Measurements from ENCODE around the gene C1orf198.

The C1orf198 gene

GRCh38 chr1:230833511-230833910 lies 34.8 kb downstream of the C1orf198 start:
- DNase-seq (ENCODE audit: low spot score): peak; percentile 15

DNA sequence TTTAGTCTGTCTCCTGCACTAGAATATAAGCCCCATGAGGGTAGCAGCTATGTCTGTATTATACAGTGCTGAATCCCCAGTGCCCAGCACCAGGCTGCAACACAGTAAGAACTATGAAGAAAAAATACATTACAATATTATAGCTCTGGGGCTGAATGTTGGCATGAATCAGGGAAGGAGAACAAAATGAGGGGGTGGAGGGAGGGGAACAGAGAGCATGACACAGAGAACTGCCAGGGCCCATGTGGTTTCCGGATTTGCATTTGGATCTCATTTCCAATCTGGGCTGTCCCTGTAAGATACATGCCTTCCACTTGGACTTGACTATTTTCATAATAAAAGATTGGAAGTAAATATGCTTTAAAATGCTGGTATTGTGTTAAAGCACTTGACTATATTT lies 35.8 kb downstream of the C1orf198 start:
- no peak for DNase-seq (ENCODE audit: low spot score)

DNA sequence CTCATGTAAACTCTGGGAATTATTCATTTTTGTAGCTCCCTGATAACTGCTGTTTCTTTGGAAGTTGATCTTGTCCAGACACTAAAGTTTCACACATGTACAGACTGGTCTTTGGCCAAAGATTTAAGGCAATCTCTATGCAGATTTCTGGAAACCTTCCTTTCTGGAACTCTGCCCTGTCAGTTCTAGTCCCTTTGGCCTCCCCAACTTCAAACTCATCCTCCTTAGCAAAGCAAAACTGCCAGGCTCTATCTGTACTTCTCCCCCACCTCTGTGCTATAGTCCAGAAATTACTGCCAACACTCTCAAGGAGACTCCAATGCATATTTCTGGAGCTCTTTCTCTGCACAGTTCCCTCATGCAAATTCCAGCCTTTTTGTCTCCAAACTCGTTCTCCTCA lies 36.5 kb downstream of the C1orf198 start:
- no peak for DNase-seq (ENCODE audit: low spot score)

GRCh38 chr1:230828421-230828820 lies 39.9 kb downstream of the C1orf198 start:
- DNase-seq (ENCODE audit: low spot score): no peak

DNA sequence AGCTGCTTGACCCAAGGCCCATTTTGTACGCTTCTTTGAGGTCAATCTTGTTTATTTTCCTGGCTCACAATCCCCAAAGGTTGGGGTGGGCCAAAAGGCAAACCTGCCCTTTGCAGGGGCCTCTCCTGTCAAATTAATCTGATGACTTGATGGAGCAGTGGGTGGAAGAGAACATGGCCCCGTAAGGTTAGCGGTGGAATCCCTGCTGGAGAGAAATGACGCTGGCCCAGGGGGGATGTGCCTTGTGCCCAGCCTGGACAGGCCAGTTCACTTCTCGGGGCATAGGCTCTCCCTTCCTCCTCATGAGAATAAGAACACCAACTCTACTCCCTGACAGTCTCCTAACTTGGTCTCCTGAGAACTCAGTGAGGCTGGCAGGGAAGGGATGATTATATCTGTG lies 40.5 kb downstream of the C1orf198 start:
- no peak for DNase-seq (ENCODE audit: low spot score)

DNA sequence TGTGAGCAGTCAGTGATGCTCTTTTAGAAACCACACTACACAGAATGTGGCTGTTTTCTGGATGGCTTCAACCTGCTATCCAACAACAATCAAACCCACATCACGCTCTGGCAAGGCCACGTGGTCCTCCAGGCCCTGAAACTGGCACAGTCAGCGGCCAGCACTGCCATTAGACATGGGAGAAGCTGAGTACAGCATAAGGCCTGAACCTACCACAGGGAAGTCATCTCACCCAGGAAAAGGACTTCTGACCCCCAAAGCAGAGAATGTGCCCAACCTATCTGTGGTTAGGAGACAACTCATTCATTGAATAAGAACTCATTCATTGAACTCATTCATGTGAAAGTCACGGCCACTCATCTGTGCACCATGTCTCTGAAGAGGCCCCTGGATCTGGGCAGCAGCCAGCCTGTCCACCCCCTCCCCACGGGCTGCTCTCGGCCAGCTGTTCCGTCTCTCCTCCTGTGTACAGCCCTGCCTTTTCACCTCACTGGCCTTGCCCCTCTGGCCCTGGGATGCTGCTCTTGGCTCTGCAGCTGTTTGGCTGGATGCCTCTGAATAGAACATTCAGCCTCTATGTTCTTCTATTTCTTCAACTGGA lies 41.1 kb downstream of the C1orf198 start:
- no peak for DNase-seq (ENCODE audit: low spot score)

GRCh38 chr1:230826166-230826875 lies 42.0 kb downstream of the C1orf198 start:
- DNase-seq (ENCODE audit: low spot score): no peak

- DNase-seq (ENCODE audit: low spot score): no peak
Measured at GRCh38 chr1:230825761-230826160, 42.6 kb downstream of the C1orf198 start.

- no peak for DNase-seq (ENCODE audit: low spot score)
Measured at GRCh38 chr1:230824919-230825721, 43.2 kb downstream of the C1orf198 start.

- DNase-seq (ENCODE audit: low spot score): no peak
Measured at GRCh38 chr1:230824551-230824918, 43.8 kb downstream of the C1orf198 start.

DNA sequence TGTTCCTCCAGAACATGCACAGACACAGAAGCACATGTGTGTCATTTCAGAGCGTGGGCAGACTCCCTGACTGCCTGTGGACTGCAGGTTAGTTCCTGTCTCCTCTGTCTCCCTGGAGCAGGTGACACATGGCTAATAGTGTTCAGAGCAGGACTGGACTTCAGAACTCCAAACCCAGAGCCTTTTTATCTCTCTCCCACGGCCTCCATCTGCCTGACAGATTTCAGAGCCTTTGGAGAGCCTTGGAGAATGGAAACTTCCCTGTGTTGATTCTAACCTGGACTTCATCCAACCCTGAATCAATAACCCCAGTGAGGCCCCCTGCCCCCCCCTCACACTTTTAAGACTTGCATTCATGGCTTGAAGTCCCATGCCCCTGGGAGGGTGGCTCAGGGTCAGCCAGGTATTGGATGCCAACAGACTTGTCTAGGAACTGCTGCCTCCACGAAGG lies 44.4 kb downstream of the C1orf198 start:
- DNase-seq (ENCODE audit: low spot score): no peak

- peak; percentile 78 for DNase-seq (ENCODE audit: low spot score)
Measured at GRCh38 chr1:230823426-230823825, 44.9 kb downstream of the C1orf198 start.

DNA sequence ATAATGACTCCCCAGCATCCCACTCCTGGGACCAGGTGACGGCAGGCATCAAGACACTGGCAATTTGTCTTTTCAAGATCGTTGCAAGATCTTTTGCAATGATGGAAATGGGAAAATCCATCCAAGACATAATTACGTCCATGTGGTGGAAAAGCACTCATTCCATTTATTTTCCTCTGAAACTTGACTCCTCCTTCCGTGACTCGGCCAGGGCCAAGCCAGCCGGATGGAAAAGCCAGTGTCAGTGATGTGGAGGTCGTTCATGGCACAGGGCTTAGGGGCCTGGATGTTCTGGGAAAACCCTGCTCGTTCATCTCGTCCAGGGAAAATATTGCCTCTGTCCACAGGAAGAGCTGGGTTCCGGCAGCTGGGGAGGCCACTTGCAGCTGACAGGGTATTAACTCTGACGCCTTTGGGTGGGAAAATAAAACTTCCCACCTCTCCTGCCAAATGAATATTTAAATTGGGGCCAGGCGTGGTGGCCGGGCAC lies 46.2 kb downstream of the C1orf198 start:
- DNase-seq (ENCODE audit: low spot score): peak; percentile 82

DNA sequence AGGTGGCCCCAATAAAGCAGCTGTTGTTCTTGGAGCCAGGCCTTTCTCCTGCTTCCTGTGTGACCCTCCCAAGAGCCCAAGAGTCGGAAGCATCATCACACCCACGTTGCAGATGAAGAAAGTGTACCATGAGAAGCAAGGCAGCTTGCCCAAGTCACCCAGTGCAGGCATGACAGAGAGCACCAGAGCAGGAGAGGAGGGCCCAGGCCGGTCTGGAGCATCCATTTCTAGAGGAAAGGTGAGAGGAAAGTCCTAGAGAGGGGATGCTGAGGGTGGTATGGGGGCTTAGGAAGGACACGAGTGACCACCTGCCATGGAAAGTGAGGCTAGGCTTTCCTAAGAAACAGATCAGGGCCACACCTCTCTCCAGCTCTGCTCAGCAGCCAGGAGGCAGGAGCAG lies 47.0 kb downstream of the C1orf198 start:
- no peak for DNase-seq (ENCODE audit: low spot score)

DNA sequence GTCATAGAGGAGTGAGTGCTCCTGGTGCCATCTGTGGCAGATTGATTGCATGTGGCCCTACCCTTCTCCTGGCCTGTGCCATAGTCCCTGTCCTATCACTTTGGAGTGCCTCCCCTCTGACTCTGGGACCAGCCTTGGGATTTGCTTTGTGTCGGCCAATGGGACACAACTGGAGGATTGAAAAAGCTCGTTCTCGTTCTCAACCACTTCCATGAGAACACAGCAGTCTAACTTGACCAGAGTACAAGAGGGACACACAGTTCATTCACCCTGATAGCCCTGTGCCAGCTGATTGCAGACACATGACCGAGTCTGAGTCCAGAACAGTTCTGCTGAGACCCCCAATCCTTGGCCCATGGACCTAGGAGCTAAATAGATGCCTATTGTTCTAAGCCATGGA lies 47.8 kb downstream of the C1orf198 start:
- peak; percentile 44 for DNase-seq (ENCODE audit: low spot score)

DNA sequence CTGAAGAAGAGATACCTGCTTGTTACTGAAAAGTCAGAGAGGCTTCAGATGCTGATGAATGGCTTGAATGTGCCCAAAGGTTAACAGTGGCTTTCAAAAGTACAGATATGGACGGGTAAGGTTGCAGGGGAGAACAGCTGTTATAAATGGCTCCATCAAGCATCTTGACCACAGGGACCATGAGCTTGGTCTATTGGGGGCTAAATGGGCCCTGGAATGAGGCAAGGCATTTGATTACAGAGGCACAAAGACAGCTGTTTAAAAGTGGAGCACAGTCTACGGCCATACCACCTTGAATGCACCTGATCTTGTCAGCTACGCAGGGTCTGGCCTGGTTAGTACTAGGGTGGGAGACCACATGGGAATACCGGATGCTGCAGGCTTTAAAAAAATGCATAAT lies 48.3 kb downstream of the C1orf198 start:
- peak; percentile 26 for DNase-seq (ENCODE audit: low spot score)

GRCh38 chr1:230818901-230819300 lies 49.4 kb downstream of the C1orf198 start:
- DNase-seq (ENCODE audit: low spot score): peak; percentile 55

- DNase-seq (ENCODE audit: low spot score): peak; percentile 26
Measured at GRCh38 chr1:230818367-230818766, 50.0 kb downstream of the C1orf198 start.

DNA sequence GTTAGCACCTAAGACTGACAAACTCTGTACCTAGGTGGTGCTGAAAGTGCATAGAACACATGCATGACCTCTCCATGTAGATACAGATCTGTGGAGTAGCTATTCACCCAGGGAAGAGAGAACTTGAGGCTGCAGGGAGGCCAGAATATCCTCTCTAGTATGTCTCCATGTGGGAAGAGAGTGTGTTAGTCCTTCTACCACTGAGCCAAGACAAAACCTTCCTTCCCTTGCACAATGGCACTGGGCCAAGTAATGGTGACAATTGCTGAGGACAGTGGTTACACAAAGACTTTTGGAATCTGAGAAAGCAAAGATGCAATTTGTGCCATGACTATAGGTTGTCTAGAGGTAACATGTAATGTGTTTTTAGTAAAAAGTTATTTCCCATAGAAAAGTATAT lies 52.3 kb downstream of the C1orf198 start:
- DNase-seq (ENCODE audit: low spot score): peak; percentile 15

DNA sequence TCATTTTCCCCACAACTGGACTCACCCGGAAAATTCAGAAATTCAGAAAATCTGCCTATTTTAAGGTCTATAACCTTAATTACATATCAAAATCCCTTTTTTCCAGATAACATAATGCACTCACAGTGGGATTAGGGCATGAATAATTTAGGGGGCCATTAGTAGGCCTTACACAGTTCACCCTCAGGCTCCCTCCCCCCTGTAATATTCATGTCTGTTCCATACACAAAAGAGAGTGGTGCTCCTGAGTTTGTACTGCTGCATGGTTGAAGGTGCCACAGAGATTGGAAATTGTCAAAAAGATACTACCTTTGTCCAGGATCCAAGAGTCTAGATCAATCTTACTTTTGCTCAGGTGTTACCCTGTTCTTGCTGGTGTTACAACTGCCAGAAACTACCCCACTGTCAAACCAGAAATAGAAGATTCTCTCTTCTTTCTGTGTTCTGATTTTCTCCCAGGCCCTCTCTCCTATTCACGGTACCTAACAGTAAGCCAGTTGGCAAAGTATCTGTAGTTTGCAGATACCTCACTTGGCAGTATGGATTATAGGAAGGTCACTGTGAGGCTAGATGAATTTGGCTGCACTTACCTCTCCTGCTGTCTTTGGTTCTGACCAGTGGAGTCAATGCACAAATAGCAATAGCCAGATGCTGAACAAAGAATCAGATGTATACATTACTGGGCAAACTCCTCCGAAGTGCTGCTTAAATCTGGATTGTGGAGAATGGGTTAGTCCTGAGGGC lies 53.2 kb downstream of the C1orf198 start:
- DNase-seq (ENCODE audit: low spot score): peak; percentile 30

DNA sequence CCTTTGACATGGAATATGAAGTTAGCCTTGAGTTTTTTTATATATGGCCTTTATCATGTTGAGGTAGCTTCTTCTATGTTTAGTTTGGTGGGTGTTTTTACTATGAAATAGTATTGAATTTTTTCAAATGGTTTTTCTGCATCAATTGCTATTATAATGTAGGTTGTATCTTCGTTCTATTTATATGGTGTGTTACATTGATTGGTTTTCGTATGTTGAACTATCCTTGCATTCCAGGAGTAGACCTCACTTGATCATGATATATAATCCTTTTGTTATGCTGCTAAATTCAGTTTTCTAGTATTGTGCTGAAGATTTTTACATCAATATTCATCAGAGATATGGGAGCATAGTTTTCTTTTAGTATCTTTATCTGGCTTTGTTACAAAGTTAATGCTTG lies 55.8 kb downstream of the C1orf198 start:
- no peak for DNase-seq (ENCODE audit: low spot score)

Measured in left forelimb (tissue), 1 donor.